ENCODE measurements around the gene DCAF15. TPM values are rescaled to one million over a fixed set of nuclear protein-coding genes. Genes with fewer than 3 reads are reported as not detected.
A peak's percentile ranks its signal among the peaks of the same experiment; 100 is the strongest.

Gene DCAF15
- total and polyA plus RNA-seq, 8 donors = 7.1 to 37.3 (median 25.8) TPM

- Histone ChIP-seq H3K27ac (no peak overlapping the region), H3K36me3 (peaks cover 8 to 20% (median 19%) of the 10 kb centered on the region in 4 donors), H3K4me1 (peaks cover 11 to 24% (median 20%) of the 10 kb centered on the region in 4 donors), H3K4me3 (no peak overlapping the region), H3K27me3 (no peaks in the 10 kb centered on the region), H3K9me3 (no peaks in the 10 kb centered on the region)
- WGBS, 5 donors = 80 to 92% (median 86%) methylated on average over 2 of the region's 2 CpGs
- no peak for TF ChIP-seq CTCF (IDR thresholded peaks at IDR 0.05)
- no peak for TF ChIP-seq POLR2A (IDR thresholded peaks at IDR 0.05)
- no peak for TF ChIP-seq EP300 (IDR thresholded peaks at IDR 0.05)
- no peak for TF ChIP-seq POLR2AphosphoS5 (IDR thresholded peaks at IDR 0.05)
- no peak for DNase-seq
- intact Hi-C loops (cut with DNase I; ENCODE audit: low total_unique reads) = no loop called here
Observed at GRCh38 chr19:13951043-13951442, 1.3 kb upstream of the DCAF15 start.

GRCh38 chr19:13951799-13952153 is 533 bp upstream of the DCAF15 start:
- WGBS, 5 donors = 11 to 14% (median 12%) methylated on average over 18 to 20 of the region's 20 CpGs
- Histone ChIP-seq H3K27ac (peak overlapping the region in 3 of 5 donors; percentile 42 to 88 (median 80)), H3K9me3 (no peaks in the 10 kb centered on the region), H3K4me3 (peak overlapping the region; percentile 70 to 97 (median 92)), H3K4me1 (peaks cover 11 to 24% (median 20%) of the 10 kb centered on the region in 4 donors), H3K27me3 (no peaks in the 10 kb centered on the region), H3K36me3 (peaks cover 16 to 27% (median 26%) of the 10 kb centered on the region in 4 donors)
- TF ChIP-seq POLR2A (IDR thresholded peaks at IDR 0.05) = no peak
- TF ChIP-seq EP300 (IDR thresholded peaks at IDR 0.05) = no peak
- TF ChIP-seq CTCF (IDR thresholded peaks at IDR 0.05) = no peak
- TF ChIP-seq POLR2AphosphoS5 (IDR thresholded peaks at IDR 0.05) = no peak
- no peak for DNase-seq
- intact Hi-C loops (cut with DNase I; ENCODE audit: low total_unique reads) = no loop called here

DNA sequence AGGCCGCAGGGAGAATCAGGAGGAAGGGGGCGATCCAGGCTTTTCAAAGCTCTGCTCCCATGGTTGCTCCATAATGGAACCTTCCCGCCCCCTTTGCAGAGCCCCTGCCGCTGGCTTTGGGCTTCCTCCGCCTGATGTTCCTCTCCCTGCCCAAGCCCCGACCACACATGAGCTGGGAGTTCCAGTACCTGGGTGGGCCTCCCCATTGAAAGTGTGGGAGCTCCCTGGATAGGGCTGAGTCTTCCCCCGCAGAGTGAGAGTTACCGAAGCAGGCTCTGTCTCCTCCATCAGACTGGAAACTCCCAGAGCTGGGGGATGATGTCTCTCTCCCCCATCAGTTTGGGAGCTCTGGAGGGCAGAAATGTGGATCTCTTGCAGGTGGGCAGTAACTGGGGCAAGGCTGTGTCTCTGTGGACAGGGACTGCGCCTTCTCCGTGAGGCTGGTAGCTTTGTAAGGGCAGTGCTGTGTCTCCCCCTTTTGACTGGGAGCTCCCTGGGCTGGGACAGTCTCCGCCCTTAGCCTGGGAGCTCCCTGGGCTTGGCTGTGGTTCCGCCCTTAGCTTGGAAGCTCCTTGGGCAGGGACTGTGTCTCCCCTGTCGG is 722 bp downstream of the DCAF15 start:
- Histone ChIP-seq H3K27ac (peak overlapping the region in 4 of 5 donors; percentile 80 to 92 (median 88)), H3K36me3 (peaks cover 25 to 40% (median 39%) of the 10 kb centered on the region in 4 donors), H3K4me1 (peaks cover 11 to 24% (median 20%) of the 10 kb centered on the region in 4 donors), H3K9me3 (no peaks in the 10 kb centered on the region), H3K27me3 (no peaks in the 10 kb centered on the region), H3K4me3 (peak overlapping the region; percentile 70 to 97 (median 92))
- no peak for TF ChIP-seq POLR2AphosphoS5 (IDR thresholded peaks at IDR 0.05)
- no peak for TF ChIP-seq EP300 (IDR thresholded peaks at IDR 0.05)
- no peak for TF ChIP-seq CTCF (IDR thresholded peaks at IDR 0.05)
- no peak for TF ChIP-seq POLR2A (IDR thresholded peaks at IDR 0.05)
- peak; percentile 36 to 70 for DNase-seq
- 0 to 6% (median 3%) methylated on average over 8 to 13 of the region's 13 CpGs for WGBS, 5 donors
- intact Hi-C loops (cut with DNase I; ENCODE audit: low total_unique reads) = no loop called here

GRCh38 chr19:13954185-13954584 is 1.9 kb downstream of the DCAF15 start:
- no peak for DNase-seq
- peak overlapping the region in 1 of 5 donors; percentile 92 for H3K27ac ChIP-seq
- no peak for TF ChIP-seq CTCF (IDR thresholded peaks at IDR 0.05)
- no peak for TF ChIP-seq POLR2AphosphoS5 (IDR thresholded peaks at IDR 0.05)
- no peak for TF ChIP-seq EP300 (IDR thresholded peaks at IDR 0.05)
- peaks cover 32 to 51% (median 50%) of the 10 kb centered on the region in 4 donors for H3K36me3 ChIP-seq
- intact Hi-C loops (cut with DNase I; ENCODE audit: low total_unique reads) = no loop called here
- peaks cover 11 to 24% (median 20%) of the 10 kb centered on the region in 4 donors for H3K4me1 ChIP-seq
- no peaks in the 10 kb centered on the region for H3K9me3 ChIP-seq
- H3K27me3 ChIP-seq = no peaks in the 10 kb centered on the region
- H3K4me3 ChIP-seq = peak overlapping the region in 1 of 4 donors; percentile 87
- 90 to 96% (median 94%) methylated on average over 14 to 15 of the region's 15 CpGs for WGBS, 5 donors
